HG03558 (cell line): ENCODE results near the gene MEOX1.
"Not testable (repeated sequence)": the region's sequence is repeated elsewhere in the genome, so short reads cannot be mapped to it uniquely, and the experiment has no call there.

ENCODE experiments used
- ATAC-seq: cut with Tn5 transposase; IDR thresholded peaks from one replicate; pipeline ENCODE4 v1.9.1; 2021; ENCODE audit warnings: moderate number of reproducible peaks; ENCODE audit not compliant: unreplicated experiment; ENCODE audit errors: extremely low read depth

The MEOX1 gene

DNA sequence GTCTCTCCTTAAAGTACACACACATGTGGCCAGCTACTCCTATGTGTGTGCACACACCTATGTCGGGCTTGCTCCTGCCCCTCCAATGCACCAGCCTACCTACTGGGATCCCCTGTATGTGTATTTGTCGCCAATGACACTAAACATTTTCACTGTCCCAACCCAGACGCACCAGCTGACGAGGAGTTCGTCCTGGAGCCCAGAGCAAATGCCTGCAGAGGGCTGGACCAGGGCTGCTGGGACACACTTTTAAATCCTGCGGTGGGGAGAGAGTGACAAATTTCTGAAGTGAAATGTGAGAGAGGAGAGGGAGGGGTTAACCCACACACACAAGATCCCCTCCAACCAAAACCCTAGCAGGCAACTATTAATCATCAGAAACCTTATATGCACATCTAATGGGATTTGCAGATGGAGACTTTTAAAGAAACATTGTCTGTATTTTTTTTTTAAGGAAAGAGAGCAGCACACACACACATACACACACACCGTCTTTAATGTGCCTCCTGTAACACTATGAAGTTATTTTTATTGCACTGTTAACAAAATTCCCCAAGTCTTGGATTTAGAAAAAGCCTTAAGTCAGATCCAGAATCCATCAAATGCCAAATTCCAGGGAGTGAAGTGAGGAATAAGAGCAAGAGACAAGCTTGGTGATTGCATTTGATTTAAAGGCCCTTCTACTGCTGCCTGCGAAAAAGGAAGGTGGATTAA lies at the start of gene MEOX1:
Gene MEOX1 (minus strand): TSS at position 224 of the 714 bp plus-strand sequence. CDS start 388 bp downstream, outside the sequence.
- ATAC-seq = no peak

DNA sequence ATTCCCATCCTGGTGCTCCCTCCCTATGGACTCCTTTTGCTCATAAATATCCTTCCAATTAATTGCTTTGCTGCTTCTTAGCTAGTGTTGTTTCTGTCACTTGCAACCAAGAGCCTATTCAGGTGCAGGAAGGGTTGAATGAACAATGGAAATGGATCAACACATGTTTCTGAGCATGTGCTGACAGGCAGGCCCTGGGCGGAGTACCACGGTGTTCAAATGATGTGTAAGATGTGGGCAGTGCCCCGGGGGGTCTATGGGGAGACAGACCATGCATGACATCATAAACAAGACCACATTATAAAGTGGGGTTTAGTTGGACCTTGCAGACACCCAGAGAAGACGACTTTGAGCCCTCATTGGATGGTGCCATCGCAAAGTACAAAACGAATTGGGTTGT lies 48.4 kb upstream of the MEOX1 start:
- ATAC-seq = no peak

GRCh38 chr17:43709210-43709609 lies 47.5 kb upstream of the MEOX1 start:
- no peak for ATAC-seq

DNA sequence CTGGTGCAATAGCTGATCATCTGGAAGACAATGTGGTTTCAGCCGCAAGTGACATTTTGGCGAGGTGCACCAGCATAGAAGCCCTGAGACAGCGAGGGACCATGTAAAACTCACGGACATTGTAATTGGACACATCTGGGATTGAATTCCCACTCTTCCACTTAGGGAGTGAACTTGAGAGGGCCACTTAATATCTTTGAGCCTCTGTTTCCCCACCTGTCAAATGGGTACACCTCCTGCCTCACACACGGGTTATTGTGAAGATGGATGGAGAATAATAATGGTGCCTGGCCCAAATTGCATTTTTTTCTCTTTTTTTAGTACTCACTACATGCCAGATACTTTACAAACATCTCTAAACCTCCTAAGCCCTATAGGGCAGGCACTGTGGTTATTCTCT lies 45.5 kb upstream of the MEOX1 start:
- ATAC-seq = no peak

DNA sequence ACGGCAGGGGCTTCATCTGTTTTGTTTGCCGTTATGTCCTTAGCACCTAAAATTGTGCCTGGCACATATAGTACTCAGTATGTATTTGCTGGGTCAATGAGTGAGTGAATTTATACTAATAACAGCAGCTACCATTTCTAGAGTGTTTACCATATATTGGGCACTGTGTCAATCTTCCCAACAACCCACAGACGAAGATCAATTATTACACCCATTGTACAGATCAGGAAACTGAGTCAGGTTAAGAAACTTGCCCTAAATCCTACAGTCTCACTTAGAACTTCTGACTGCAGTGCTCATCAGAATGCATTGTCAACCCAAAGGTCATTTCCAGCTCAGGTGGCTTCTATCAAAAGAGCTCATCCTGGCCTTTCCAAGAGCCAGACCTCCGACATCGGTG lies 44.5 kb upstream of the MEOX1 start:
- no peak for ATAC-seq

GRCh38 chr17:43703630-43704029 lies 41.9 kb upstream of the MEOX1 start:
- ATAC-seq = no peak

- no peak for ATAC-seq
Observed at GRCh38 chr17:43702637-43703036, 40.9 kb upstream of the MEOX1 start.

GRCh38 chr17:43701318-43701743 lies 39.6 kb upstream of the MEOX1 start:
- ATAC-seq = no peak

DNA sequence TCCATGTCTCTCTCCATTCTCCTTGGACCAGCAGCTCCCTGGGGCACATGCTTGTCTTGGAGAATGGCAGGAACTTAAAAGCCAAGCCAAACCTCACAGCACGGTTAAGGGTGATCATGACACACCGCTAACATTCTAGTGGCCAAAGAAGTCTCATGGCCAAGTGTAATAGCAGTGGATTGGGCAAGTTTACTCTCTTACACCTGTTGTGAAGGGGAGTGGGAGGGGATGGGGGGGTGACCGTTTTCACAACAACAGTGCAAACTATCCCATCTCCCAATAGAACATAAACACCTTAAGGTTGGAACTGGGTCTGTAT lies 37.7 kb upstream of the MEOX1 start:
- ATAC-seq = no peak

DNA sequence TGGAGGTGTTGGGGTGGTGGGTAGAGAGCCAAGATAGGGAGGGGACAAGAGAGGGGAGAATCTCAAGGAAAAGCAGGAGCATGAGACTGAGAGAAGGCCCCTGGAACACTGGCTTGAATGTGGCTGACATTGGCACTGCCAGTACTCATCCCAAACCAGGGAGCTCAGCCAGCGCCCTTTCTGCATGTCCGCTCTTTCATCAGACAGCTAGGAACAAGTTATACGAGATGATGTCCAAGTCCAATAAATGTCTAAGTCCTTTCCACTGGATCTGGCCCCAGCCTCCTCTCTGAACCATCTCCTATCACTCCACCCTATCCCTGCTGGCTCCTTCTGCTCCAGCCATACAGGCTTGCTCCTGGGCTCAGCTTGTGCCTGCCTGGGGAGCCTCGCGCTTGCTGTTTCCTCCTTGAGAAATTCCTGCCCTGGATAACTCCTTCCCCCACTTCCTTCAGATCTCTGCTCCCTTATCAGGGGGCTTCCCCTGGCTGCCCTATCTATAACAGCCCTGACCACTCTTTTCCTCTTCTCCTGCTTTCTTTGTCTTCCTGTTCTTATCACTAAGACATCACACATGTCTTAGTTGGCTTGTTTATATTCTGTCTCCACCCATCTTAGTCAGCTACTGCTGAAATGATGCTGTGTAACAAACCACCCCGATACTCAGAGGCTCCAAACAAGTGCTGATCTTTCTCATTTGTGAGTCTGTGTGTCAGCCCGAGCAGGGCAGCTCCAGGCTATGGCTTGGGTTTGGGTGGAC lies 37.1 kb upstream of the MEOX1 start:
- ATAC-seq = no peak

DNA sequence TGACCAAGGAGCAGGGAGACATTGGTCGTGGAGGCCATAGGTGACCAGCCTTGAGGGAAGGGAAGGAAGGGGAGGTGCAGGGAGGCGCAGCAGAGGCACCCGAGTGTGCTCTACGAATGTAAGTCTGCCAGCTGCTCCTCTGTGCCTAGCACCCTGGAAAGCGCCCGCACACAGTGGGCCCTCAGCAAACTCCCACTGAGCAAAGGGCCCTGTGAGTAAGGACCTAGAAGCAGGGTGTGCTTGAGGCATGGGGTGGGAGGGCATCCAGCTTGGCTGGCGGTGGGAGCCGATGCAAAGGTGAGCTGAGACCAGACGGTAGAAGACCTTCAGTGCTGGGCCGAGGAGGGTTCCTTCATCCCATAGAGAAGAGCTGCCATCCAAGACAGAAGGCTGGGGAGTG lies 36.2 kb upstream of the MEOX1 start:
- no peak for ATAC-seq

DNA sequence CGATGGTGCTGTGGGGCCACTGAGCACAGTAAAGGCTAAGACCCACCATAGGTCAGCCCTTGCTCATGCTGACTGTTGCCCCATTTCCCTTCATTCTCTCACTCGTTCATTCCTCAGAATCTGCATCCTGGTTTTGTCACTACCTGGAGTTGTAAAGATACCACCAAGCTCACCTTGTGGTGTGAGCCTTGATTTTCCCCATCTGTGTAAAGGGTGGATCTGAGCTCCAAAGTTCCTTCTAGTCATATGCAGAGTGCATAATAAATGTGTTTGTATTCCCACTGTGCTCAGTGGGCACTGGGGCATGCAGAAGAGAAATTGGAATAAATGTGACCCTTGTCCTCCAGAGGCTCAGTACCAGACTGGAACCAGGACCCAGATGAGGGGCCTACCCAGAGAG lies 35.2 kb upstream of the MEOX1 start:
- no peak for ATAC-seq

DNA sequence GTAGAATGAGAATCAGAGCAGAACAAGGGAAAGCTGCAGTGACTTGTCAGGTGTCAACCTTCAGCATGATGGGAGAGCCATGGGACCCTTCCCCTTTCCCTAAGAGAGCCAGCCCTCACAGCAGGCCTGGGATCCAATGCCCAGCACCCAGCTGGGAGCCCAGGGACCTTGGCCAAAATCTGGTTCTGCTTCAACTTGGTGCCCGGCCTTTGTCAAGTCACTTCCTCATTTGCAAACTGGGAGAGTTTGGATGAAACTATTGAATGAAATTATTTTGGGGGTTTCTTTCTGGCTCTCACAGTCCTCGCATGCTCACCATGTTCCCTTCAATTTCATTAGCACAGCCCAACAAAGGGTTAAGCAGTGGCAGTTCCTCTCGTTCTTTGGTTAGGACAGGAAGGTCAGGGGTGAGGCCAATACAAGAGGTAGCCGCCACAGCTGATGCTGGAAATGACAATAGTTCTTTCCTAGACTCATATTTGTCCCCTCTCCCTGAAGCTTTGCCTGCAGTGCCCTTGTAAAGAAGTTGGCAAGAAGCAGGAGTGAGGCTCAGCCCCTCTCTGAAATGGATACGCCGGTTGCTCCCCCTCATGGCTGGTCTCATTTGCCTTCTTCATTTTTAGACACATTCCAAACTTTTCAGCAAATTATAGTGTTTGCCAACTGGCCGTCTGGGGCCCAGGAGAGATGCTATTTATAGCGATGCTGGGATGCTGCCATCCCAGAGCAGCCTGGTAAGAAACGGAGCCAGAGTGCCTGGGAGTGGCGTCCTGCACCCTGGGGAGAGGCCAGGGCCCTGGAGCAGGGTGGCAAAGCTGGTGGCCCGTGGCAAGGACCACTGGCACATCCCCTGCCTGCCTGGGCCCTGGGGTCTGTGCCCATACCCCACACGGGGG lies 34.5 kb upstream of the MEOX1 start:
- no peak for ATAC-seq

- no peak for ATAC-seq
Observed at GRCh38 chr17:43694081-43694870, 32.6 kb upstream of the MEOX1 start.

DNA sequence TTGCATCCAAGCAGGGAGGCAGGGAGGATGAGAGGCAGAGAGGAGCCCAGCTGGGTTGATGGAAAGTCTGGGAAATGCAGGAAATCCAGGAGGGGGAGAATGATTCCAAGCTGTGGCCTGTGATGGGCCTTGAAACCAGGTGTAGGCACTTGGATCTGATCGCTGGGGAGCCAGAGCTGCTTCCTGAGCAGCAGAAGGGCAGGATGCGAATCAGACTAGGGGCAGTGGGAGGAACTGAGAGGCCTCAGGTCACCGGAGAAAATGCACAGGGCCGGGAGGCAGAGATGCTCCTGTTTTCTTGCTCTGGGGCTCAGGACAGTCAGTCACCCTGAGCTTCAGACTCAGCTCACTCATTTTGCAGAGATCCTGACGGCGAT lies 29.6 kb upstream of the MEOX1 start:
- no peak for ATAC-seq

DNA sequence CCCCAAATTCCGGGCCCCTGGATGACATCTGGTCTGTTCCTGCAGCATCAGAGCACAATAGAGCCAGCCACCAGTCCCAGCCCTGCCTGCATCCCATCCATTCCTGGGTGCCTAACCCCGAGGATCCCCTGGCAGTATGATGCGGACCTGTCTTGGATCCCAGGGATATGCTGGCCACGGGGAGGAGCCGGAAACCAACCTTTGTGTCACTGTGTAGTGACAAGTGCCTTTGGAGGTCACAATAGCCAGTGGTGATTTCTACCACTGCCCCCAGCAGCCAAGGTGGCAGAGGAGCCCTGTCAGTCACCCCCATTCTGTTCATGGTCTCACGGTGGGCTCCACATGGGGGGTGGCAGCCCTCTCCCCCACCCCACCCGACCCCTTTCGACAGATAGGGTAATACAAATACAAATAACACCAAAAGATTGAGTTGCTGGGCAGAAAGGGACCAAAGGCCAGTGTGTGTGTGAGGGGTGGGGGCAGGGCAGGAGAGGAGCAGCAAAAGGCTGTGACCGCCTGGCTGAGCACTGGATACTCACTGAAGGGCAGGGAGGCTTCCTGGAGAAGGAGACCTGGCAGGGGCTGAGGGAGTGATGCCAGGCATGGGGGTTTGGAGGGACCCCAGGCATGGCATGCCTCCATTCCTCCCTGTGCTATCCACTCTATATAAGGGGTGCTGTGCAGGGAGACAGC lies 29.0 kb upstream of the MEOX1 start:
- no peak for ATAC-seq

GRCh38 chr17:43689814-43690213 lies 28.1 kb upstream of the MEOX1 start:
- ATAC-seq = no peak

GRCh38 chr17:43689131-43689530 lies 27.4 kb upstream of the MEOX1 start:
- no peak for ATAC-seq

DNA sequence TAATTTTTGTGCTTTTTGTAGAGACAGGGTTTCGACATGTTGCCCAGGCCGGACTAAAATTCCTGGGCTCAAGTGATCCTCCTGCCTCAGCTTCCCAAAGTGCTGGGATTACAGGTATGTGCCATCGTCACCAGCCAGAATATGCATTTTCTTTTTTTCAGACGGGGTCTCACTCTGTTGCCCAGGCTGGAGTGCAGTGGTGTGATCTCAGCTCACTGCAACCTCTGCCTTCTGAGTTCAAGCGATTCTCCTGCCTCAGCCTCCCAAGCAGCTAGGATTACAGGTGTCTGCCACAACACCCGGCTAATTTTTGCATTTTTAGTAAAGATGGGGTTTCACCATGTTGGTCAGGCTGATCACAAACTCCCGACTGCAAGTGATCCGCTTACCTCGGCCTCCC lies 25.2 kb upstream of the MEOX1 start:
- not testable (repeated sequence) for ATAC-seq
